Panc1 (cell line): ENCODE measurements around the gene HELZ2.
"Not testable (repeated sequence)": the region's sequence is repeated elsewhere in the genome, so short reads cannot be mapped to it uniquely, and the experiment has no call there.

ENCODE experiments used
- POLR2AphosphoS5 ChIP-seq: IDR thresholded peaks from 2 replicates; pipeline ENCODE4 v1.6.1; 2012; ENCODE audit warnings: mild to moderate bottlenecking, low read depth, low read length, moderate library complexity
- SIN3A ChIP-seq: IDR thresholded peaks from 2 replicates; pipeline ENCODE4 v1.6.1; 2012; ENCODE audit warnings: low read depth, mild to moderate bottlenecking, low read length, moderate library complexity, borderline replicate concordance; ENCODE audit not compliant: insufficient read depth
- TF ChIP-seq, protein P1 (sequence below): fragments of 450-650 bp; IDR thresholded peaks from 2 replicates; pipeline ENCODE4 v1.5.1; 2017; ENCODE audit warnings: mild to moderate bottlenecking
- TF ChIP-seq, protein P2 (sequence below), 2 experiments: IDR thresholded peaks; 2 replicates each; pipeline ENCODE4 v1.6.1; 2011 to 2012; ENCODE audit warnings: low read depth in 2 of 2, control low read depth in 1 of 2, low read length in 1 of 2, mild to moderate bottlenecking in 1 of 2, moderate library complexity in 1 of 2; ENCODE audit not compliant: insufficient read depth in 1 of 2

DNA sequence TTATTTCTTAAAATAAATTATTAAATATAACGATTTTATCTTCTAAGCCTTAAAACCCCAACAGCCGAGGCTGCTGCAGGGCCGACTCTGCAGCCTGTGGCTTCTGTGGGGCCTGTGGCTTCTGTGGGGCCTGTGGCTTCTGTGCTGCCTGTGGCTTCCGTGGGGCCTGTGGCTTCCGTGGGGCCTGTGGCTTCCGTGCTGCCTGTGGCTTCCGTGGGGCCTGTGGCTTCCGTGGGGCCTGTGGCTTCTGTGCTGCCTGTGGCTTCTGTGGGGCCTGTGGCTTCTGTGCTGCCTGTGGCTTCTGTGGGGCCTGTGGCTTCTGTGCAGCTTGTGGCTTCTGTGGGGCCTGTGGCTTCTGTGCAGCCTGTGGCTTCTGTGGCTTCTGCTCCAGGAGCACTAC, 27.6 kb upstream of the HELZ2 start:
- TF ChIP-seq, protein P1, sequence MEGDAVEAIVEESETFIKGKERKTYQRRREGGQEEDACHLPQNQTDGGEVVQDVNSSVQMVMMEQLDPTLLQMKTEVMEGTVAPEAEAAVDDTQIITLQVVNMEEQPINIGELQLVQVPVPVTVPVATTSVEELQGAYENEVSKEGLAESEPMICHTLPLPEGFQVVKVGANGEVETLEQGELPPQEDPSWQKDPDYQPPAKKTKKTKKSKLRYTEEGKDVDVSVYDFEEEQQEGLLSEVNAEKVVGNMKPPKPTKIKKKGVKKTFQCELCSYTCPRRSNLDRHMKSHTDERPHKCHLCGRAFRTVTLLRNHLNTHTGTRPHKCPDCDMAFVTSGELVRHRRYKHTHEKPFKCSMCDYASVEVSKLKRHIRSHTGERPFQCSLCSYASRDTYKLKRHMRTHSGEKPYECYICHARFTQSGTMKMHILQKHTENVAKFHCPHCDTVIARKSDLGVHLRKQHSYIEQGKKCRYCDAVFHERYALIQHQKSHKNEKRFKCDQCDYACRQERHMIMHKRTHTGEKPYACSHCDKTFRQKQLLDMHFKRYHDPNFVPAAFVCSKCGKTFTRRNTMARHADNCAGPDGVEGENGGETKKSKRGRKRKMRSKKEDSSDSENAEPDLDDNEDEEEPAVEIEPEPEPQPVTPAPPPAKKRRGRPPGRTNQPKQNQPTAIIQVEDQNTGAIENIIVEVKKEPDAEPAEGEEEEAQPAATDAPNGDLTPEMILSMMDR: not testable (repeated sequence)
- TF ChIP-seq, protein P2, sequence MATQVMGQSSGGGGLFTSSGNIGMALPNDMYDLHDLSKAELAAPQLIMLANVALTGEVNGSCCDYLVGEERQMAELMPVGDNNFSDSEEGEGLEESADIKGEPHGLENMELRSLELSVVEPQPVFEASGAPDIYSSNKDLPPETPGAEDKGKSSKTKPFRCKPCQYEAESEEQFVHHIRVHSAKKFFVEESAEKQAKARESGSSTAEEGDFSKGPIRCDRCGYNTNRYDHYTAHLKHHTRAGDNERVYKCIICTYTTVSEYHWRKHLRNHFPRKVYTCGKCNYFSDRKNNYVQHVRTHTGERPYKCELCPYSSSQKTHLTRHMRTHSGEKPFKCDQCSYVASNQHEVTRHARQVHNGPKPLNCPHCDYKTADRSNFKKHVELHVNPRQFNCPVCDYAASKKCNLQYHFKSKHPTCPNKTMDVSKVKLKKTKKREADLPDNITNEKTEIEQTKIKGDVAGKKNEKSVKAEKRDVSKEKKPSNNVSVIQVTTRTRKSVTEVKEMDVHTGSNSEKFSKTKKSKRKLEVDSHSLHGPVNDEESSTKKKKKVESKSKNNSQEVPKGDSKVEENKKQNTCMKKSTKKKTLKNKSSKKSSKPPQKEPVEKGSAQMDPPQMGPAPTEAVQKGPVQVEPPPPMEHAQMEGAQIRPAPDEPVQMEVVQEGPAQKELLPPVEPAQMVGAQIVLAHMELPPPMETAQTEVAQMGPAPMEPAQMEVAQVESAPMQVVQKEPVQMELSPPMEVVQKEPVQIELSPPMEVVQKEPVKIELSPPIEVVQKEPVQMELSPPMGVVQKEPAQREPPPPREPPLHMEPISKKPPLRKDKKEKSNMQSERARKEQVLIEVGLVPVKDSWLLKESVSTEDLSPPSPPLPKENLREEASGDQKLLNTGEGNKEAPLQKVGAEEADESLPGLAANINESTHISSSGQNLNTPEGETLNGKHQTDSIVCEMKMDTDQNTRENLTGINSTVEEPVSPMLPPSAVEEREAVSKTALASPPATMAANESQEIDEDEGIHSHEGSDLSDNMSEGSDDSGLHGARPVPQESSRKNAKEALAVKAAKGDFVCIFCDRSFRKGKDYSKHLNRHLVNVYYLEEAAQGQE (IDR thresholded peaks at IDR 0.05; ENCODE audit: insufficient read depth in 1 of 2, low read depth in 2 of 2, low read length in 1 of 2): not testable (repeated sequence)
- not testable (repeated sequence) for TF ChIP-seq POLR2AphosphoS5, SIN3A
